Upper lobe of left lung (tissue), 6 donors: ENCODE results near the gene DYNC2I2. TPM values are rescaled to one million over a fixed set of nuclear protein-coding genes. Genes with fewer than 3 reads are reported as not detected.
A peak's percentile ranks its signal among the peaks of the same experiment; 100 is the strongest.
"Not testable (repeated sequence)": the region's sequence is repeated elsewhere in the genome, so short reads cannot be mapped to it uniquely, and the experiment has no call there.

ENCODE experiments used
- ATAC-seq, 2 donors: fragments of 200-7000 bp; cut with Tn5 transposase; one replicate each; pipeline ENCODE4 v1.9.1; 2022; ENCODE audit warnings: mild to moderate bottlenecking in 2 of 2, moderate library complexity in 2 of 2; ENCODE audit not compliant: low FRiP score in 2 of 2
- DNase-seq, 2 donors: peaks; one replicate each; pipeline ENCODE4 v3.0.0-alpha.2; 2019 to 2020
- H3K27ac ChIP-seq, 4 donors: fragments of 200-600 bp; sonication (generic); one replicate each; pipeline ENCODE4 v1.5.1; 2016 to 2019
- H3K27me3 ChIP-seq, 4 donors: fragments of 200-600 bp; sonication (generic); one replicate each; pipeline ENCODE4 v1.5.1; 2017 to 2019
- H3K36me3 ChIP-seq, 4 donors: fragments of 200-600 bp; sonication (generic); one replicate each; pipeline ENCODE4 v1.5.1; 2016 to 2019
- H3K4me1 ChIP-seq, 4 donors: fragments of 200-600 bp; sonication (generic); one replicate each; pipeline ENCODE4 v1.5.1; 2018 to 2019
- H3K4me3 ChIP-seq, 4 donors: fragments of 200-600 bp; sonication (generic); one replicate each; pipeline ENCODE4 v1.5.1; 2017 to 2019; ENCODE audit warnings: mild to moderate bottlenecking in 2 of 4, moderate library complexity in 1 of 4
- H3K9me3 ChIP-seq, 4 donors: fragments of 200-600 bp; sonication (generic); one replicate each; pipeline ENCODE4 v1.5.1; 2018 to 2019
- CTCF ChIP-seq, 6 experiments: fragments of 450-650 bp in 4 of 6; fragments of 200-600 bp in 2 of 6; sonication (generic) in 2 of 6; IDR thresholded peaks; one replicate each; pipeline ENCODE4 v1.5.1; 2016 to 2019; ENCODE audit warnings: antibody characterized with exemption in 6 of 6
- EP300 ChIP-seq, 4 donors: sonication (generic); formaldehyde crosslinking; IDR thresholded peaks; one replicate each; pipeline ENCODE4 v1.5.1; 2017; ENCODE audit warnings: antibody characterized with exemption in 4 of 4, control low read depth in 2 of 4
- POLR2A ChIP-seq, 4 donors: fragments of 450-650 bp; IDR thresholded peaks; one replicate each; pipeline ENCODE4 v1.5.1; 2016 to 2017; ENCODE audit warnings: antibody characterized with exemption in 4 of 4, mild to moderate bottlenecking in 2 of 4
- POLR2AphosphoS5 ChIP-seq, 2 donors: sonication (generic); formaldehyde crosslinking; IDR thresholded peaks; one replicate each; pipeline ENCODE4 v1.5.1; 2017; ENCODE audit warnings: antibody characterized with exemption in 2 of 2
- WGBS, 2 donors: methylation state at CpG; one replicate each; pipeline ENCODE4 v1.1.5; 2017 to 2018; 5-methylcytosine and 5-hydroxymethylcytosine counted together
- total RNA-seq, 6 donors: library from RNA; depleted of rRNA in 4 of 6; stranded (reverse); fragments of >200 nt in 4 of 6; gene quantifications; one replicate each; pipeline versions ENCODE4 v1.1.0 to v1.2.1, GENCODE V29; 2016 to 2021
- donor health status: DM: no; HTN: no; CAD: no; lungs with moderate emphysema.
- donor health status: DM: no; HTN: yes; CAD: no; lungs with severe emphysema.

The DYNC2I2 gene
- total RNA-seq, 6 donors from 2014 or later = 47.8 to 105 (median 76.8) TPM

- Histone ChIP-seq H3K27me3 (no peaks in the 10 kb centered on the region), H3K36me3 (no peaks in the 10 kb centered on the region), H3K27ac (no peak overlapping the region), H3K4me1 (peaks cover 6 to 15% (median 10%) of the 10 kb centered on the region in 4 donors), H3K9me3 (no peaks in the 10 kb centered on the region), H3K4me3 (no peak overlapping the region)
- no peak for ATAC-seq
- WGBS, 2 donors = 95% methylated on average over 8 of the region's 8 CpGs
- TF ChIP-seq EP300 (IDR thresholded peaks at IDR 0.05) (no peak), CTCF (IDR thresholded peaks at IDR 0.05) (no peak), POLR2AphosphoS5 (IDR thresholded peaks at IDR 0.05) (no peak), POLR2A (IDR thresholded peaks at IDR 0.05) (no peak)
- no peak for DNase-seq
Measured at GRCh38 chr9:128653908-128654307, 2.7 kb downstream of the DYNC2I2 start.

- H3K4me1 ChIP-seq = peaks cover 6 to 10% (median 7%) of the 10 kb centered on the region in 4 donors
- no peak overlapping the region for H3K27ac ChIP-seq
- no peaks in the 10 kb centered on the region for H3K36me3 ChIP-seq
- H3K4me3 ChIP-seq = no peak overlapping the region
- DNase-seq (no peak), ATAC-seq (no peak)
- no peak for TF ChIP-seq POLR2AphosphoS5 (IDR thresholded peaks at IDR 0.05)
- no peak for TF ChIP-seq POLR2A (IDR thresholded peaks at IDR 0.05)
- TF ChIP-seq EP300 (IDR thresholded peaks at IDR 0.05) = no peak
- no peak for TF ChIP-seq CTCF (IDR thresholded peaks at IDR 0.05)
- 89 to 90% methylated on average over 4 to 5 of the region's 5 CpGs for WGBS, 2 donors
- no peaks in the 10 kb centered on the region for H3K9me3 ChIP-seq
- no peaks in the 10 kb centered on the region for H3K27me3 ChIP-seq
Measured at GRCh38 chr9:128651798-128652197, 4.8 kb downstream of the DYNC2I2 start.

GRCh38 chr9:128648206-128648605 is 8.4 kb downstream of the DYNC2I2 start:
- not testable (repeated sequence) for H3K36me3 ChIP-seq, H3K4me3 ChIP-seq, H3K27me3 ChIP-seq, H3K4me1 ChIP-seq, H3K9me3 ChIP-seq, H3K27ac ChIP-seq
- peak in 5 of 6 experiments; percentile 26 to 58 (median 39) for TF ChIP-seq CTCF (IDR thresholded peaks at IDR 0.05)
- 85 to 91% methylated on average over 8 to 9 of the region's 9 CpGs for WGBS, 2 donors
- ATAC-seq = peak; percentile 73 to 75
- DNase-seq = peak in 1 of 2 donors; percentile 59

- ATAC-seq (no peak), DNase-seq (no peak)
- H3K4me1 ChIP-seq = no peaks in the 10 kb centered on the region
- H3K4me3 ChIP-seq = no peak overlapping the region
- no peak for TF ChIP-seq EP300 (IDR thresholded peaks at IDR 0.05)
- TF ChIP-seq POLR2AphosphoS5 (IDR thresholded peaks at IDR 0.05) = no peak
- H3K36me3 ChIP-seq = peaks cover 0 to 17% (median 6%) of the 10 kb centered on the region in 4 donors
- no peaks in the 10 kb centered on the region for H3K27me3 ChIP-seq
- WGBS, 2 donors = 73 to 77% methylated on average over 10 to 12 of the region's 12 CpGs
- H3K9me3 ChIP-seq = no peaks in the 10 kb centered on the region
- no peak overlapping the region for H3K27ac ChIP-seq
Measured at GRCh38 chr9:128643519-128644300, 12.9 kb downstream of the DYNC2I2 start.

GRCh38 chr9:128642675-128643245 is 13.9 kb downstream of the DYNC2I2 start:
- Histone ChIP-seq H3K4me1 (no peaks in the 10 kb centered on the region), H3K27ac (no peak overlapping the region), H3K4me3 (no peak overlapping the region), H3K27me3 (no peaks in the 10 kb centered on the region), H3K36me3 (peaks cover 0 to 20% (median 8%) of the 10 kb centered on the region in 4 donors), H3K9me3 (no peaks in the 10 kb centered on the region)
- DNase-seq (no peak), ATAC-seq (no peak)
- 79 to 85% methylated on average over 12 of the region's 12 CpGs for WGBS, 2 donors
- no peak for TF ChIP-seq POLR2AphosphoS5 (IDR thresholded peaks at IDR 0.05)
- no peak for TF ChIP-seq CTCF (IDR thresholded peaks at IDR 0.05)
- no peak for TF ChIP-seq POLR2A (IDR thresholded peaks at IDR 0.05)
- TF ChIP-seq EP300 (IDR thresholded peaks at IDR 0.05) = no peak
